ENCODE data around the gene TEKT2. TPM values are rescaled to one million over a fixed set of nuclear protein-coding genes. Genes with fewer than 3 reads are reported as not detected.

TEKT2 gene
- total and polyA plus RNA-seq, 2 donors (not counting 3 experiments of a cell fraction or from before 2014, with no cell fraction given): 0.38 to 0.61 TPM

DNA sequence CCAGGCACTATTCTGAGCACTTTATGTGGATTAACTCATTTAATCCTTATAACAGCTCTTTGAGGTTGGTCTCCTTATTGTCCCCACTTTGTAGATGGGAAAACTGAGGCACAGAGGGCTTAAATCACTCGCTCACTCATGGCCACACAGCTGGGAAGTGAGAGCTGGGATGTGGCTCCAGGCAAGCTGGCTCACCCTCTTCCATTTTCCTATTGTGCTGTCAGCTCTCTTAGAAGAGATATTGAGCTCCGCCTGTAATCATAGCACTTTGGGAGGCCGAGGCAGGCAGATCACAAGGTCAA, 45.0 kb downstream of the TEKT2 start:
- Histone ChIP-seq H3K4me2 (ENCODE audit: insufficient read depth, low read length) (no peak overlapping the region), H3K79me2 (ENCODE audit: control insufficient read depth, insufficient read depth, low read length) (no peaks in the 10 kb centered on the region), H3K9me1 (replicated peaks; ENCODE audit: control insufficient read depth, extremely low read depth, insufficient read depth, low read length) (no peaks in the 10 kb centered on the region), H3K27ac (ENCODE audit: insufficient read depth, low read depth, low read length) (no peak overlapping the region), H3K9ac (replicated peaks; ENCODE audit: extremely low read depth, insufficient read depth, low read length) (no peak overlapping the region), H3K9me3 (replicated peaks; ENCODE audit: control insufficient read depth, insufficient read depth, low read length) (no peaks in the 10 kb centered on the region), H3K27me3 (ENCODE audit: control insufficient read depth in 2 of 2, insufficient read depth in 2 of 2, low read length in 2 of 2) (peaks cover 5 to 9% of the 10 kb centered on the region in 2 experiments), H3K36me3 (ENCODE audit: control insufficient read depth in 2 of 2, extremely low read depth in 1 of 2, insufficient read depth in 2 of 2, low read length in 2 of 2) (no peaks in the 10 kb centered on the region), H2AFZ (ENCODE audit: low read depth, low read length) (no peak overlapping the region), H3K4me3 (replicated peaks in 1 of 3; ENCODE audit: insufficient read depth in 1 of 3, low read depth in 1 of 3, low read length in 3 of 3) (no peak overlapping the region), H3K4me1 (ENCODE audit: control insufficient read depth, extremely low read depth, insufficient read depth, low read length) (peaks cover 7% of the 10 kb centered on the region), H4K20me1 (replicated peaks; ENCODE audit: control insufficient read depth, extremely low read depth, insufficient read depth, low read length) (no peaks in the 10 kb centered on the region)
- CTCF ChIA-PET: interaction anchor here (1.0 to 2.2 kb wide), 2 partner anchors 10 to 32 kb away, joined by 3 to 6 read pairs; no protein-coding TSS in a partner anchor
- dilution Hi-C loops (cut with MboI; ENCODE audit: extremely low pct_ligation_motif_present, low sequenced_read_pairs): no loop called here
- DNase-seq (ENCODE audit: low read depth, low spot score) (no peak), FAIRE-seq (no peak)
- no peak for TF ChIP-seq FOS (IDR thresholded peaks at IDR 0.05; ENCODE audit: borderline replicate concordance, insufficient read depth, low read length)
- TF ChIP-seq EZH2 (IDR thresholded peaks at IDR 0.05; ENCODE audit: borderline replicate concordance, low read depth, low read length, severe bottlenecking): no peak
- no peak for TF ChIP-seq POLR2A (IDR thresholded peaks at IDR 0.05; ENCODE audit: low read depth, low read length)
- no peak for TF ChIP-seq MYC (IDR thresholded peaks at IDR 0.05; ENCODE audit: low read depth, low read length)
- no peak for TF ChIP-seq JUN (IDR thresholded peaks at IDR 0.05; ENCODE audit: borderline replicate concordance, insufficient read depth, insufficient read length, low read depth)
- no peak for TF ChIP-seq POLR2AphosphoS5 (IDR thresholded peaks at IDR 0.05; ENCODE audit: insufficient read depth, low read depth, low read length)
- TF ChIP-seq GATA2 (IDR thresholded peaks at IDR 0.05; ENCODE audit: insufficient read depth, insufficient read length, low read depth, low read length): no peak
- TF ChIP-seq, protein P1, sequence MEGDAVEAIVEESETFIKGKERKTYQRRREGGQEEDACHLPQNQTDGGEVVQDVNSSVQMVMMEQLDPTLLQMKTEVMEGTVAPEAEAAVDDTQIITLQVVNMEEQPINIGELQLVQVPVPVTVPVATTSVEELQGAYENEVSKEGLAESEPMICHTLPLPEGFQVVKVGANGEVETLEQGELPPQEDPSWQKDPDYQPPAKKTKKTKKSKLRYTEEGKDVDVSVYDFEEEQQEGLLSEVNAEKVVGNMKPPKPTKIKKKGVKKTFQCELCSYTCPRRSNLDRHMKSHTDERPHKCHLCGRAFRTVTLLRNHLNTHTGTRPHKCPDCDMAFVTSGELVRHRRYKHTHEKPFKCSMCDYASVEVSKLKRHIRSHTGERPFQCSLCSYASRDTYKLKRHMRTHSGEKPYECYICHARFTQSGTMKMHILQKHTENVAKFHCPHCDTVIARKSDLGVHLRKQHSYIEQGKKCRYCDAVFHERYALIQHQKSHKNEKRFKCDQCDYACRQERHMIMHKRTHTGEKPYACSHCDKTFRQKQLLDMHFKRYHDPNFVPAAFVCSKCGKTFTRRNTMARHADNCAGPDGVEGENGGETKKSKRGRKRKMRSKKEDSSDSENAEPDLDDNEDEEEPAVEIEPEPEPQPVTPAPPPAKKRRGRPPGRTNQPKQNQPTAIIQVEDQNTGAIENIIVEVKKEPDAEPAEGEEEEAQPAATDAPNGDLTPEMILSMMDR (IDR thresholded peaks at IDR 0.05; ENCODE audit: extremely low read depth in 1 of 2, insufficient read depth in 1 of 2, low read depth in 1 of 2, low read length in 2 of 2): no peak
- TF ChIP-seq, protein P2, sequence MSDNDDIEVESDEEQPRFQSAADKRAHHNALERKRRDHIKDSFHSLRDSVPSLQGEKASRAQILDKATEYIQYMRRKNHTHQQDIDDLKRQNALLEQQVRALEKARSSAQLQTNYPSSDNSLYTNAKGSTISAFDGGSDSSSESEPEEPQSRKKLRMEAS (IDR thresholded peaks at IDR 0.05; ENCODE audit: insufficient read depth, insufficient read length): no peak
- BruUV-seq (replicated peaks): no TSS peak
- POLR2A ChIA-PET: no interaction called here
- intact Hi-C loops (cut with micrococcal nuclease): no loop called here
